Mesendoderm (in vitro differentiated cells): Measurements from ENCODE around the gene CTNNA2.

ENCODE experiments used
- DNase-seq: peaks from one replicate; pipeline ENCODE4 v3.0.0; 2013
- H2AK5ac ChIP-seq: 2 replicates; pipeline ENCODE4 v1.6.1; 2013; ENCODE audit warnings: low read length, inconsistent platforms
- H2BK120ac ChIP-seq: 2 replicates; pipeline ENCODE4 v1.6.1; 2013; ENCODE audit warnings: low read depth, mild to moderate bottlenecking, low read length, moderate library complexity, mixed read lengths
- H2BK15ac ChIP-seq: replicated peaks from 2 replicates; pipeline ENCODE4 v1.6.1; 2013; ENCODE audit warnings: low read depth, mild to moderate bottlenecking, moderate library complexity
- H2BK5ac ChIP-seq: 2 replicates; pipeline ENCODE4 v1.6.1; 2013; ENCODE audit warnings: low read length, inconsistent platforms
- H3K18ac ChIP-seq: 2 replicates; pipeline ENCODE4 v1.6.1; 2013; ENCODE audit warnings: mild to moderate bottlenecking, low read length, mixed read lengths
- H3K23ac ChIP-seq: one replicate; pipeline ENCODE4 v1.6.1; 2013; ENCODE audit warnings: low read length
- H3K27ac ChIP-seq: 2 replicates; pipeline ENCODE4 v1.5.1; 2013; ENCODE audit warnings: low read depth, mild to moderate bottlenecking, inconsistent platforms, low read length, moderate library complexity
- H3K27me3 ChIP-seq: 2 replicates; pipeline ENCODE4 v1.6.1; 2013; ENCODE audit warnings: low read length, control low read depth, mild to moderate bottlenecking, inconsistent platforms; ENCODE audit not compliant: insufficient read depth, poor library complexity
- H3K36me3 ChIP-seq: 2 replicates; pipeline ENCODE4 v1.6.1; 2013; ENCODE audit warnings: low read length, inconsistent platforms; ENCODE audit not compliant: control insufficient read depth, insufficient read depth
- H3K4ac ChIP-seq: one replicate; pipeline ENCODE4 v1.6.1; 2013; ENCODE audit warnings: low read depth, mild to moderate bottlenecking, low read length, moderate library complexity
- H3K4me1 ChIP-seq: 2 replicates; pipeline ENCODE4 v1.6.1; 2013; ENCODE audit warnings: low read depth, low read length, inconsistent platforms; ENCODE audit not compliant: control insufficient read depth
- H3K4me2 ChIP-seq: 2 replicates; pipeline ENCODE4 v1.6.1; 2013; ENCODE audit warnings: low read length
- H3K4me3 ChIP-seq: 2 replicates; pipeline ENCODE4 v1.5.1; 2013; ENCODE audit warnings: mild to moderate bottlenecking, low read length
- H3K56ac ChIP-seq: one replicate; pipeline ENCODE4 v1.6.1; 2013; ENCODE audit warnings: low read length
- H3K79me1 ChIP-seq: 2 replicates; pipeline ENCODE4 v1.6.1; 2013; ENCODE audit warnings: low read length, inconsistent platforms
- H3K79me2 ChIP-seq: 2 replicates; pipeline ENCODE4 v1.6.1; 2013; ENCODE audit warnings: mild to moderate bottlenecking, low read length; ENCODE audit not compliant: control insufficient read depth, insufficient read depth
- H3K9ac ChIP-seq: 2 replicates; pipeline ENCODE4 v1.6.1; 2013; ENCODE audit warnings: low read length, inconsistent platforms
- H4K5ac ChIP-seq: one replicate; pipeline ENCODE4 v1.6.1; 2013; ENCODE audit warnings: low read length
- H4K8ac ChIP-seq: one replicate; pipeline ENCODE4 v1.6.1; 2013; ENCODE audit warnings: low read depth, mild to moderate bottlenecking, control low read depth, low read length, moderate library complexity
- WGBS: extraction: QIAGEN DNeasy Blood & Tissue Kit; methylation state at CpG from one replicate; pipeline ENCODE4 v1.1.7; 2013; ENCODE audit warnings: low lambda C conversion rate, missing lambda C conversion rate; ENCODE audit not compliant: insufficient coverage; ENCODE audit errors: extremely low coverage; 5-methylcytosine and 5-hydroxymethylcytosine counted together

CTNNA2 gene

DNA sequence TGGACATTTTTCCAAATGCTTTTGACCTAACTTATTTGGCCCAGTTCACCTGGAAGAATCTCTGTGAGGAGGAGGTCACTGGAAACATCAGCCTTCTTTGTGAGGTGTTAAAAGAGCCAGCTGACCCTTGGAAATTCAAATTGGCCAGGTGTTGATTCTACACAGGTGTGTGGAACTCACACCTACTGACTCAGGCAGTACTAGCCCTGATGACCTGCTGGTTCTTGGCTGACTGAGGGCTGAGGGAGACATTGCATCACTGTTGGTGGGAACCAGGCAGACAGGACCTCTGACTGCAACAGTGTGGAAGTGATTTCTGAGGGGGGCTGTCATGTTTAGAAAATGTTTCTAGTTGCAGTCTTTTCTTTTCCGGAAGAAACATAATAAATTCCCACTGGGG is 1033.9 kb downstream of the CTNNA2 start:
- H4K8ac ChIP-seq, result no peak overlapping the region
- peak; percentile 46 for DNase-seq
- no CpG with 5 or more reads among the region's 1 CpG for WGBS

DNA sequence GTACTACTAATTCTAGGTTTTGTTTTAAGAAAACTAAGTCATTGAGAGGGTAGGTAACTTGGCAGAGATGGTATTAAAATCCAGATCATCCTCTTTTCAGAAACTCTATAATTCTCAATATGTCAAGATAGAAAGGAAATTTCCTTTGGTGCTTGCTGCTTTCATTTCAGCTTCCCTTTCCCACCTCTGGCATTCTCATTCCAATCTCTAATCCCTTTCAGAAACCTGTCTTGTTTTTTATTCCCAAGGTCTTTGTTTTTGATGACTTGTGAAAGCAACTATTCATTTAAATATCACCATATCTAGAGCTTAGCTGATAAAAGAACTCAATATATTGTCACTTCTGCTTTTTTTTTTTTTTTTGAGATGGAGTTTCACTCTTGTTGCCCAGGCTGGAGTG is 1034.5 kb downstream of the CTNNA2 start:
- Histone ChIP-seq H3K4me2 (no peak overlapping the region), H3K9ac (no peak overlapping the region), H3K27me3 (no peaks in the 10 kb centered on the region), H3K4me1 (peaks cover 2% of the 10 kb centered on the region), H3K4me3 (no peak overlapping the region), H3K4ac (no peak overlapping the region), H3K79me2 (no peaks in the 10 kb centered on the region), H3K23ac (no peak overlapping the region), H2BK15ac (no peak overlapping the region), H4K8ac (no peak overlapping the region), H3K18ac (no peak overlapping the region), H2AK5ac (no peak overlapping the region), H3K56ac (no peak overlapping the region), H3K79me1 (no peaks in the 10 kb centered on the region), H2BK120ac (no peak overlapping the region), H2BK5ac (no peak overlapping the region), H3K27ac (no peak overlapping the region), H4K5ac (no peak overlapping the region), H3K36me3 (no peaks in the 10 kb centered on the region)
- DNase-seq, result no peak

More for the DNA sequence above, 1033.9 kb downstream of the CTNNA2 start:
- Histone ChIP-seq H3K4me1 (peaks cover 2% of the 10 kb centered on the region), H4K5ac (no peak overlapping the region), H3K4me3 (no peak overlapping the region), H2BK5ac (no peak overlapping the region), H3K4me2 (no peak overlapping the region), H3K79me1 (no peaks in the 10 kb centered on the region), H3K9ac (no peak overlapping the region), H3K27me3 (no peaks in the 10 kb centered on the region), H2BK15ac (no peak overlapping the region), H2AK5ac (no peak overlapping the region), H3K56ac (no peak overlapping the region), H3K36me3 (no peaks in the 10 kb centered on the region), H2BK120ac (no peak overlapping the region), H3K4ac (no peak overlapping the region), H3K79me2 (no peaks in the 10 kb centered on the region), H3K27ac (no peak overlapping the region), H3K18ac (no peak overlapping the region), H3K23ac (no peak overlapping the region)

DNA sequence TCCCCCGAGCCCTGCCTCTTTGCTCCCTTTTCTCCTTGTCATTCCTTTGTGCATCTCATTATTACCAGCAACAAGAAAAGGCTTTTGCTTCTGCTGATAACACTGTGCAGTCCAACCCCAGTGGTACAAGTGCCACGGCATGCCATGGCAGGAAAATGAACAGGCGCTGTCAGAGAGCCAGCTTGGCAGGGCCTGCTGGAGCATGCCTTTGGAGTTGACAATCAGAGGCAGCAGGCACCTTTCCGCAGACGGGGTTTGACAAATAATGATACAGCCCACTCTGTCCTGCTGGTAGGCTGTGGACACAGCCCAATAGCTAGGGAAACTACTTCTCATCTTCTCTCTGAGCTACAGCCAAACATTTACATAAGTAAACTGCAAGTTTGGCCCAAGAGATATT is 1035.6 kb downstream of the CTNNA2 start:
- Histone ChIP-seq H3K36me3 (no peaks in the 10 kb centered on the region), H3K27ac (no peak overlapping the region), H3K4ac (no peak overlapping the region), H3K4me3 (no peak overlapping the region), H4K8ac (no peak overlapping the region), H3K23ac (no peak overlapping the region), H3K79me1 (no peaks in the 10 kb centered on the region), H3K4me2 (no peak overlapping the region), H3K9ac (no peak overlapping the region), H3K27me3 (no peaks in the 10 kb centered on the region), H4K5ac (no peak overlapping the region), H2BK5ac (no peak overlapping the region), H3K56ac (no peak overlapping the region), H3K18ac (no peak overlapping the region), H3K79me2 (no peaks in the 10 kb centered on the region), H3K4me1 (peaks cover 2% of the 10 kb centered on the region), H2BK15ac (no peak overlapping the region), H2AK5ac (no peak overlapping the region), H2BK120ac (no peak overlapping the region)
- DNase-seq, result peak; percentile 6
- no CpG with 5 or more reads among the region's 5 CpGs for WGBS

DNA sequence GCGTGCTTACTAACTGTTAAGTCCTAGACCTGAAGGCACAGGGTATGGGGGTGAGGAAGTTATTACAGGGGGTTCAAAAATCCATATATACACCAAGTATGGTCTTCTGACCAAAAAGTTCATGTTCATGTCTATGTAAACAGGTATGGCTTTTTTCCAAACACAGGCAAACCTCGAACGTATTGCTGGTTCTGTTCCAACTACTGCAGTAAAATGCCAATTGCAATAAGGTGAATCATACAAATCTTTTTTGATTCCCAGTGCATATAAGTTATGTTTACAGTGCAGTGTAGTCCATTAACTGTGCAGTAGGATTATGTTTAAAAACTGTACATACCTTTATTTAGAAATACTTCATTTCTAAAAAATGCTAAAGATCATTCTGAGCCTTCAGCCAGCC is 1037.0 kb downstream of the CTNNA2 start:
- Histone ChIP-seq H3K23ac (no peak overlapping the region), H2BK5ac (no peak overlapping the region), H3K27ac (no peak overlapping the region), H4K5ac (no peak overlapping the region), H3K4me3 (no peak overlapping the region), H2BK120ac (no peak overlapping the region), H3K27me3 (no peaks in the 10 kb centered on the region), H4K8ac (no peak overlapping the region), H3K56ac (no peak overlapping the region), H2BK15ac (no peak overlapping the region), H3K9ac (no peak overlapping the region), H2AK5ac (no peak overlapping the region), H3K4me2 (no peak overlapping the region), H3K79me2 (no peaks in the 10 kb centered on the region), H3K79me1 (no peaks in the 10 kb centered on the region), H3K36me3 (no peaks in the 10 kb centered on the region), H3K4ac (no peak overlapping the region), H3K4me1 (peaks cover 2% of the 10 kb centered on the region), H3K18ac (no peak overlapping the region)
- no CpG with 5 or more reads among the region's 3 CpGs for WGBS
- DNase-seq, result no peak

DNA sequence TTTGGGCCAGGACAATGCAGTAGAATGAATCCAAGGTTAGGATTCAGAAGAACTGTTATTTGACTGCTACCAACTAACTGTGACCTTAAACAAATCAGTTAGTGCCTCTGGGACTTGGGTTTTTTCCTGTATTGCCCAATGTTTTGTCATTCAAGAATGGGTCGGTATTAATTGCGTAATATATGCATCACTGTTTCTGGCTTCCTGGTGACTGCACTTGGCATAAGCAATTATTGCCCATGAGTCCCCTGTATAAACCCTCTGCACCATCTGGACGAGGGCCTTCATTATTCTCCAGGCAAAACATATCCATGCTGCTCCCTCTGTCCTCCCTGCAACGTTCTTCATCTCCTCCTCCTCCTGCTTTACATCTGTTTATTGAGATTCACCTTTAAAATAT is 1047.5 kb downstream of the CTNNA2 start:
- Histone ChIP-seq H3K9ac (no peak overlapping the region), H3K4me1 (no peaks in the 10 kb centered on the region), H3K79me1 (no peaks in the 10 kb centered on the region), H3K4me3 (no peak overlapping the region), H3K4ac (no peak overlapping the region), H3K36me3 (no peaks in the 10 kb centered on the region), H2BK15ac (no peak overlapping the region), H3K18ac (no peak overlapping the region), H3K27ac (no peak overlapping the region), H2AK5ac (no peak overlapping the region), H3K23ac (no peak overlapping the region), H4K5ac (no peak overlapping the region), H3K79me2 (no peaks in the 10 kb centered on the region), H3K56ac (no peak overlapping the region), H2BK5ac (no peak overlapping the region), H3K27me3 (no peaks in the 10 kb centered on the region), H4K8ac (no peak overlapping the region), H3K4me2 (no peak overlapping the region), H2BK120ac (no peak overlapping the region)
- WGBS, result no CpG with 5 or more reads among the region's 4 CpGs
- no peak for DNase-seq

DNA sequence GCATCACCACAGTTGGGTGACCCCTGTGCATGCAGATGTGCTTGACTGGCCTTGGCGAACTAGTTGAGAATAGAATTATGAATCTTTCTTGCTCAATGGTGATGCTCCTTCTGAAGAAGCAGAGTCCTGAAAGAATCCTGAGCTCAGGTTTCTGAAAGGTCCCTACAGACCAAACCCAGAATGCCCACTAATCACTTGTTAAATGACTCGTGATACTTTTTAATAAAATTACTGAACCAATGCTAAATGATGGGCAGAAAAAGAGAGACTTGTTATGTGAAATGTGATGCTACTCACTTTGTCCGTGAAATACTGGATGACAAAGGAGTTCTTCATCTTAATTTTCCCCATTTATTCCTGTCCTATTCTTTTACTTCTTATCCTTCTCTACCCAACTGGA is 1055.2 kb downstream of the CTNNA2 start:
- no CpG with 5 or more reads among the region's 3 CpGs for WGBS

More for the DNA sequence above, 1055.2 kb downstream of the CTNNA2 start:
- Histone ChIP-seq H3K79me1 (no peaks in the 10 kb centered on the region), H4K5ac (no peak overlapping the region), H2AK5ac (no peak overlapping the region), H3K9ac (no peak overlapping the region), H2BK5ac (no peak overlapping the region), H3K4me3 (no peak overlapping the region), H3K4ac (no peak overlapping the region), H2BK15ac (no peak overlapping the region), H3K27me3 (no peaks in the 10 kb centered on the region), H3K18ac (no peak overlapping the region), H3K4me1 (no peaks in the 10 kb centered on the region), H3K79me2 (no peaks in the 10 kb centered on the region), H4K8ac (no peak overlapping the region), H2BK120ac (no peak overlapping the region), H3K56ac (no peak overlapping the region), H3K27ac (no peak overlapping the region), H3K23ac (no peak overlapping the region), H3K4me2 (no peak overlapping the region), H3K36me3 (no peaks in the 10 kb centered on the region)
- DNase-seq, result no peak
